AG09319 (cell line): Measurements from ENCODE around the gene CELF4.

ENCODE experiments used
- DNase-seq: peaks from one replicate; pipeline ENCODE4 v3.0.0-alpha.2; 2010; ENCODE audit warnings: low read depth; ENCODE audit errors: extremely low read depth
- CTCF ChIP-seq: IDR thresholded peaks from 2 replicates; pipeline ENCODE4 v1.5.1; 2011; ENCODE audit warnings: low read depth, mild to moderate bottlenecking, inconsistent platforms, low read length, moderate library complexity

Gene CELF4

GRCh38 chr18:37565977-37566478, 430 bp upstream of the CELF4 start:
- DNase-seq: no peak
- TF ChIP-seq CTCF: no peak

GRCh38 chr18:37564711-37565100, 892 bp downstream of the CELF4 start:
- TF ChIP-seq CTCF: no peak
- no peak for DNase-seq

GRCh38 chr18:37563931-37564392, 1.6 kb downstream of the CELF4 start:
- DNase-seq: no peak
- TF ChIP-seq CTCF: no peak

GRCh38 chr18:37561986-37562385, 3.6 kb downstream of the CELF4 start:
- TF ChIP-seq CTCF: no peak
- DNase-seq: no peak

GRCh38 chr18:37560003-37560402, 5.6 kb downstream of the CELF4 start:
- DNase-seq: no peak
- TF ChIP-seq CTCF: no peak

- no peak for DNase-seq
- TF ChIP-seq CTCF: no peak
Observed at GRCh38 chr18:37559194-37559593, 6.4 kb downstream of the CELF4 start.

- no peak for TF ChIP-seq CTCF
- DNase-seq: no peak
Observed at GRCh38 chr18:37554399-37554787, 11.2 kb downstream of the CELF4 start.
